Activated CD8-positive, alpha-beta memory T cell treated with anti-CD3 and anti-CD28 coated beads, Interleukin-2, amount 50 U/mL, for 4 hours (primary cell): Measurements from ENCODE around the gene POU6F2.
"Not testable (repeated sequence)": the region's sequence is repeated elsewhere in the genome, so short reads cannot be mapped to it uniquely, and the experiment has no call there.

Experiments
- DNase-seq: peaks from one replicate; pipeline ENCODE4 v3.0.0-alpha.2; 2020

Gene POU6F2

GRCh38 chr7:39367943-39368342 lies 390.2 kb downstream of the POU6F2 start:
- DNase-seq, result no peak

DNA sequence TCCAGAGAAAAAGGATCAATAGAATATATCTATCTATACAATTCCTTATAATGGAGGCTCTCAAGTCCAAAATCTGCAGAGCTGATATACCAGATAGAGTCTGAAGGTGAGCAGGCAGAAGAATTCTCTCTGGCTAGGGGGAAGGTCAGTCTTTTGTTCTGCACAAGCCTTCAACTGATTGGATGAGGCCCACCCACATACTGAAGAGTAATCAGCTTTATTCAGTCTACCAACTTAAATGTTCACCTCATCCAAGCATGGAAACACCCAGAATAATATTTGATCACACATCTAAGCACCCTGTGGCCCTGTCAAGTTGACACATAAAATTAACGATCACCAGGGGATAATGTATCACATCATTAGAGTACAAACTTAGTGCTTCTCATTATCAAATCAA lies 394.7 kb downstream of the POU6F2 start:
- DNase-seq, result no peak

DNA sequence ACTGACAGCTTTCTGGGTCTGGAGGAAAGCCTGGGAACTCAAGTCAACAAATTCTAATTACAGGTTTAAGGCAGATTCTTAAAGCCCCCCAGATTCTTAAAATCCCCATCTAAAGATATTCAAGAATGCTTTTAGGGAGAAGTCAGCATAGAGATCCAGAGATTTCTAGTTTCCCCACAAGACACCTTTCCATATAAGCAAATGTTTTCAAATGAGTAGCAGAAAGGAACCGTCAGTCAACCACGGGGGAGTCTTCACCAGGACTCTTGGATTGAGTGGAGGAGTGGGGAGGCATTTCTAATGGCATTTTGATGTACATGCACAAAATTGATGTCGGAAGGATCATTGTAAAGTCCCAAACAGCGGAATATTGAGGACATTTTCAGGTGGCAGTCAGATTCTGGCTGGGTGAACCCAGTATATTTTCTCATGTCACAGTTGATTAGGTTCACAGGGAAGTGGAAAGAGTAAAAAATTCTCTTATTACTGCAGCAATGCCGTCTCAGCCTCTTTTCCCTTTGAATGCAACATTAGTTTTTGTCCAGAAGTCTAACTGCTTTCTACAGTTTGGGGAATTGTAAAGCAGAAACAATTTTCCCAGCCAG lies 396.8 kb downstream of the POU6F2 start:
- no peak for DNase-seq

DNA sequence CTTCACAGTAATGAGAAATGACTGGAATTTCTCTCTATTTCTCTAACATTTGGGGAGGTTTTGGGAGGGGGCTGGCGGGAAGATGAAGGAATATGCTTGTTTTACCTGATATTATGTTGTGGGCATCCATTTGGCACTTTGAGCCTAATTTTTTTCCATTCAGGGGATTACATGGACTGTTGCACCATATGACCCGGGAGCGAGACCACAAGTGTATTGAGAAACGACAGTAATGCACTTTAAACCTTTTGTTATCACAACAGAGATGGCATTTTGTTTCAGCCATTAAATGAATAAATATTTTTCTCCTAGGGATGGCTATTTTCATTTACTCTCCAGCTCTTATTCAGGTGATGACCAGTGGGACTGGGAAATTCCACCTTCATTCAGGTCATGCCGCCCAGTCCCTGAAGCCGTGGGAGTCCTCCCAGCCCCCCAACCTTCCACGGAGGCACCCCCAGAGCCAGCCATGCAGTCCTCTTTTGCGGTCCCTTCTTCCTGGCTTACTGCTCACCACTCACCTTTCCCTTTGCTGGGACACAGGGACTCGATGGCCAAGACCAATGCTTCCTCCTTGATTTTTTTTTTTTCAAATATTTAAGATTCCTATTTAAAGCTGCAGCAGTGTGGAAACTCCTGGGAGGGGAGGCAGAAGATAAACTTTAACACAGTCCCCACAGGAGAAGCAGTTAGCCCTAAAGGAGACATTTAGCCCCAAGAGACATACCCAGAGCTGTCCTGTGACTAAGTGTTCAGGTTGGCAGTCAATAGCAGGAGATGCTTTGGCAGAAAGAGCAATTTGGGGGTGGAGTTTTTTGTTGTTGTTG lies 397.6 kb downstream of the POU6F2 start:
- DNase-seq, result no peak

DNA sequence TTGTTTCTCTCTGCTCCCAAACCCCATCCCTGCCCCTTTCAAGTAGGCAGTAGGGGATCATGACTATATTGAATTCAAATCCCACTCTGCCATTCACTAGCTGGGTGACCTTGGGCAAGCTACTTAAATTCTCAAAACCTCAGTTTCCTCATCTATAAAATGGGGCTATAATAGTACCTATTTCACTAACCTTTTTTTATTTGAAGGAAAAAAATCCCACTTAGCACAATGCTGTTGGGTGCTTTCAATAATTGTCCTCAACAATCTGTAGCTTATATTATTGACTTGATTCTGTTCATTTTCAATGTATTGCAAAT lies 398.1 kb downstream of the POU6F2 start:
- no peak for DNase-seq

DNA sequence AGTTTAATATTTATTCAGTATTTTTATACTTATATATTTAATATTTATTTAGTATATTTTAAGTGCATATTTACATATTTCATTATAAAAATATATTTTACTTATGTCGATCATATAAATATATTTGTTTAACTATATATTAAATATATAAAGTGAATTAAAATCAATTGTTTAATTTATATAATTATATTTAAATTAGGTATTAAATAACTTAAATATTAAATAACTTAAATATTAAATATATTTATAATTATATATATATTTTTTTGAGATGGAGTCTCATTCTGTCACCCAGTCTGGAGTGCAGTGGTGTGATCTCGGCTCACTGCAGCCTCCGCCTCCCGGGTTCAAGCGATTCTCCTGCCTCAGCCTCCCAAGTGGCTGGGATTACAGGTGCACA lies 399.2 kb downstream of the POU6F2 start:
- not testable (repeated sequence) for DNase-seq

- DNase-seq, result no peak
Measured at GRCh38 chr7:39379416-39379815, 401.7 kb downstream of the POU6F2 start.

- no peak for DNase-seq
Measured at GRCh38 chr7:39383136-39383535, 405.4 kb downstream of the POU6F2 start.

DNA sequence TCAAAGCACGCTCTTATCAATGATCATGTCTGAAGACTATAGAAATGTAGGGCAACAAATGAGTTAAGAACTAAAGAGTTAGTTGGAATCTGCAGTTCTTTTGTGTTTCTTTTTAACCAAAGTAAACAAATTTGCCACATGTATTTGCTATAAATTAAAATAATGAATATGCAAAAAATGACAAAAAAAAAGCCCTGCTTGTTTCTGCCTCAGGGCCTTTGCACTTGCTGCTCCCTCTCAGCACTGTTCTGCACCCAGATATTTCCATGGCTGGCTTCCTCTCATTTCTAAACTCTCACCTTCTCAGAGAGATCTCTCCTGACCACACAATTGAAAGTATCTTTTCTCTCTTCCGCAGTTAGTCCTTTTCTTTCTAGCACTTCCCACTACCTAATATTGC lies 406.7 kb downstream of the POU6F2 start:
- DNase-seq, result no peak

DNA sequence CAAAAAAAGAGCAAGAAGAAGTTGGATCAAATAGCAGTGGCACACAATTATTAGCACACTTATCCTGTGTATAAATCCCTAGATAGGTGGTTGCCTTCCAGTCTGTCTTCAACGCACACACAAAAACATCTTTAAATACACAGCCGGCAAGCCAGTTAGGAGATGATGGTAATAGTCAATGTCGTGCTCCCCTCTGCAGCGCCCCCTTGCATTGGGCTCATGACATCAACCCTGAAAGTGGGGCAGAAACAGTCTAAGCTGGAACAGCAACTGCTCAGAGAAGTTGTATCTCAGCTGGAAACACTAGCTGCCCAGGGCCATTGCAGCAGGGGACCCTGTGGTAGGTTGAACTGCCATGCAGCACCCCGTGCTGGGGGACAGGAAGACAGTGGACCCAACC lies 409.0 kb downstream of the POU6F2 start:
- DNase-seq, result no peak

DNA sequence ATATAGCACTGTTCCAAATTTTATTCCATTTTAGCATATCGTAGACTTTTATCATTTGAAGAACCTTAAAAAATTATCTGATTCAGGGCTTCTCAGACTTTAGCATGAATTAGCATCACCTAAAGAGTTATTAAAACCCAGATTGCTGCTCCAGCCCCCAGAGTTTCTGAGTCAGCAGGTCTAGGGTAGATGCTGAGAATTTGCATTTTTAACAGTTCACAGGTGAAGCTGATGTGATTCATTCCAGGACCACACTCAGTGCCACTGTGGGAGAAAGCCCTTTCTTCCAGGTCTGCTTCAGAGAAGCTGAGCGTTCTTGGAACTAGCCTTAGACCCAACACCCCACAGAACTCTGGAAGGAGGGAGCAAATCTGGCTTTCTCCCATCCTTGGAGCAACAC lies 414.4 kb downstream of the POU6F2 start:
- no peak for DNase-seq

DNA sequence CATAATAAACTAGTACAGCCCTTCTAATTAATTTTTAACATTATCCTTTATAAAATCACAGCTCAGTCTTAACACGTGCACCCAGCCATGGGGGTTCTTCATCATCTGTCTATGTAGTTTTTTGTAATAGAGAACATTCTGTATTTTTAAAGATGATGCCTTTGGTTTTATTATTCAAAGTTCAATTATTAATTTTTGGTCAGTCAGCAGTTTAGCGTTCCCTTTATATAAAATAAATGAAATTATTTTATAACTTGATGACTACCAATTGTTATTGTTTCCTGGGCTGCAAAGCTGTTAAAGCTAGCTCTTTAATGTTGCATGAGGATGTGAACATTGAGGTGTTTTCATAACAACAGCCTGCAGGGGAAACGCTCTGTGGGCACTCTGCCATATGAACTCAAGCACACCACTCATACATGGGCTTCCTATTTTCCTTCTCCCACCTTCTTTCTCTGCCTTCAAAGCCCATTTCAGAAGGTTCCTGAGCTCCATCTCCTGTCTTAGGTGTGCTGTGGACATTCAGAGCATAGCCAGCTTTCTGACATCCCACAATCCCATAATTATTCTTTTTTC lies 416.5 kb downstream of the POU6F2 start:
- no peak for DNase-seq

DNA sequence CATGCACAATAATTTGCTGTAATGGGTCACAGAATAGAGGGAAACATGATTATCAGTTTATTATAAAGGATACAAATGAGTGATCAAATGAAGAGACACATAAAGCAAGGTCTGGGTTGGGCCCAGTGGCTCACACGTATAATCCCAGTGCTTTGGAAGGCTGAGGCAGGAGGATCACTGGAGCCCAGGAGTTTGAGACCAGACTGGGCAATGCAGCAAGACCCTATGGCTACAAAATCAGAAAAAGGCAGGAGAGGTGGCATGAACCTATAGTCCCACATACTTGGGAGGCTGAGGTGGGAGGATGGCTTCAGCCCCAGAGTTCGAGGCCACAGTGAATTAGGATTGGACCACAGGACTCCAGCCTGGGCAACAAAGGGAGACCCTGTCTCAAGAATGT lies 421.7 kb downstream of the POU6F2 start:
- no peak for DNase-seq

DNA sequence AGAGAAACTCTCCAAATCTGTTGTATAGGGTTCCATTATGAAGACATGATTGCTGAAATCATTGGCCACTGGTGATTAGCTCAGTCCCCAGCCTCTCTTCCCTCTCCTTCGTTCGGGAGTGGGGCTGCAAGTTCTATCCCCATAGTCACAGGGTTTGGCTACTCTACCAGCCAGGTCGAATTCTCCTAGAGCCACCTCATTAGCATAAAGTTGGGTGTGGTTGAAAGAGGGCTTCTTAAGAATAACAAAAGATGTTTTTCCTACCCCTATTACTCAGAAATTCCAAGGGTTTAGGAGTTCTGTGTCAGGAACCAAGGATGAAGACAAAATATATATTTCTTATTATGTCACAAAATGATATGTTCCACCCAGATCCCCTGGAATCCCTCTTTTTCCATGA lies 422.3 kb downstream of the POU6F2 start:
- no peak for DNase-seq

GRCh38 chr7:39400836-39401235 lies 423.1 kb downstream of the POU6F2 start:
- DNase-seq, result no peak

DNA sequence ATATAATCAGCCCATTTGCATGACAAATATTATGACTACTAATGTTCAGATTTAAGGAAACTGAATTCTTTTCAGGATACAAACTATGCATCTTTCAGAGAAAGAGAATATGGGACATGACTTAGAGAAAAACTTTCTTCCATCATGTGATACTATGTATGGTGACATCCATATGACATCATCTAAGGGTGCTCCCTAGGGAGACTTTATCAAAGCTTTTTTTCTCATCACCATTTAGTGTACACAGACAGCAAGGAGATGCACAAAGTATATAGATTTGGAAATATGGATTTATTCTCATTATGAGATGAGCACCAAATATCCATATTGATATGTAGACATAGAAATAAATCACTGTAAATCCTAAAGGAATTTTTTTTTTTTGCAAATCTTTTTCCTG lies 424.3 kb downstream of the POU6F2 start:
- DNase-seq, result no peak

GRCh38 chr7:39404907-39405306 lies 427.2 kb downstream of the POU6F2 start:
- no peak for DNase-seq

DNA sequence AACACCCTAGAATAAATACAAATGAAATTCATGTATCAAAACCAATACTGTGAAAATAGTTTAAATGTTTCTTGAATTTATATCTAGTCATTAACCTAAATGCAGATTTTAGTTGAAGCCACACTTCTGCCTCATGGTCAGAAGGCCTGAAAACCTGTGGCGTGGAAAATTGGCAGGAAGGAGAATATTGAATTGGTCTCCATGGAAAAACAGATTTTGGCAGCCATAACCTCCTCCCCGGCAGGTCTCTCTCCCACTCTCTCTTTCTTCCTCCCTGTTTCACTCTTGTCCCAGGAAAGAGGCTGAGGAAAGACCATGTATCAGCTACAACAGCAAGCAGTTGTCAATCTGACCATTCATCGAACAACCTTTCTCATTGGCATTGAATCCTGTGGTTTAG lies 427.9 kb downstream of the POU6F2 start:
- DNase-seq, result no peak

DNA sequence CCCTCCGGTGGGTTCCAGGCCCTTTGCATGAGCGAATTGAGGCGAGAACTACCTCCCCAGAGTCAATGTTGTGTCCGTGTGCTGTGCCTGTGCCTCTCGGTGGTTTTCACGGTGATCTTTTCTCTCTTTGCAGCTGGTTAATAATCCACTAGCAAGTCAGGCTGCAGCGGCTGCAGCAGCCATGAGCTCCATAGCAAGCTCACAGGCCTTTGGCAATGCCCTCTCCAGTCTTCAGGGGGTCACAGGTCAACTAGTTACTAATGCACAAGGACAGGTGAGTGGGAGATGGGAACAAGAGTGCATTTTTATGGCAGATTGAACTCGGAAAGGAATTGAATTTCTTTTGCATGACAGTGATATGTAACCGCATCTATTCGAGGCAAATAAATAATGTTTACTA lies 428.8 kb downstream of the POU6F2 start:
- no peak for DNase-seq

GRCh38 chr7:39407137-39407536 lies 429.4 kb downstream of the POU6F2 start:
- no peak for DNase-seq

GRCh38 chr7:39407723-39408122 lies 430.0 kb downstream of the POU6F2 start:
- no peak for DNase-seq

- no peak for DNase-seq
Measured at GRCh38 chr7:39408906-39409305, 431.2 kb downstream of the POU6F2 start.

DNA sequence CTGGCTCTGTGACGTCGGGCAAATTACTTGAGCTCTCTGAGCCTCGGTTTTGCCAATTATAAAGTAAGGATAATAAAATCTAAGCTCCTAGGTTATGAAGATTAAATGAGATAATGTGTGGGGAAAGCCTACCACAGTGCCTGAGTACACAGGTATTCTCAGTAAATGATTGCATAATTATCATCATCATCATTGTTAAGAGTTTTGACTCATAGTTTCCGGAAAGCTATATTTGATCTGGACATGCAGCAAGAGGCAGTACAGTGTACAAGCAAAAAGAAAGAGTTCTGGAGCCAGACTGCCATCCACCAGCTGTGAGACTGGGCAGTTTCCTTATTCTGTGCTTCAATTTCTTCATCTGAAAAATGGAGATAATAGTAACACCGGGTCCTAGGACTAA lies 432.9 kb downstream of the POU6F2 start:
- no peak for DNase-seq

DNA sequence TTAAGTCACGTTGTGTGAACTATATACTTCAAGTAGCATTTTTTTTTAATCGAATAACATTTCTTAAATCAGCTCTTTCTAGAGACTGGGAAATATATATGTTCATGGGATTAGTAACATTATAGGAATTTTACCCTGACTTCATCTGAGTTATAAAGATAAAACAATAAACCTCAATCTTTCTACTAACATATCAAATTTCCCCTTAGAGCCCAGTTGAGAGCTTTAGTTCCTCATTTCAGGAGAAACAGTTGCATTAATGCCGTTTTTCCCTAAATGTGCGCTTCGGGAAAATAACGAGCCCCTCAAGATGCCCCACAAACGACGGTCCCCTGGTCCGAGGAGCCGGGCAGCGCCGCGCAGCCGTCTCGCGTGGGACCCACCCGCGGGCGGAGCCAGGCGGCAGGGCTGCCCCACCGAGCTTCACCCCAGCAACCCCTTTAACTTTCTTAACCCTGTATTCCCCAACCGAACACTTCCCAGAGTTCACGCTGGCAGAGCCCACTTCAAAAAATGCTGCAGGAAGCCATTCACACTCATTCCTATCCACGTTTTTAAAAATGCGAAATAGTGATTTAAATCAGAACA lies 436.0 kb downstream of the POU6F2 start:
- no peak for DNase-seq
